ENCODE results near the gene CCDC182.

CCDC182 gene

DNA sequence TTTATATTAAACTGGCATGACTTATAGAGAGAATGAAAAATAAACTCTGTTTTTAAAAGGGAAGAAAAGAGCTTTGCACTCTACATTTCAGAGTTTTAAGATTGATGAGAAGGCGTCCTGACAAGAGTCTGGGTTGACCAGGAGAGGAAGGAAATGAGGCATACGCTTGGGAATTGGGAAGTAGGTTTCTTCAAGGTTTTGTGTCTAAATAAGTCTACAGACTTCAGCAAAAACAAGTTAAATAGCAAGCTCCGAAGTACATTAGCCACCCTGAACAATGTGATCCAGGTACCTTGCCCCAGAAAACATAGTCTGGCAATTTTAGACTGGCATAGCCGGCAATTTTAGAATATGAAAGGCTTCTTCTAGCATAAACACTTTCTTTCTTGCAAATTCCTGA is 28.5 kb upstream of the CCDC182 start:
- no peak for DNase-seq (ENCODE audit: low read depth)
- H3K4me3 ChIP-seq (ENCODE audit: low read depth, low read length), result no peak overlapping the region
- TF ChIP-seq CTCF (conservative IDR thresholded peaks at IDR 0.05; ENCODE audit: low read depth, low read length), result no peak

- DNase-seq (ENCODE audit: low read depth), result no peak
- no peak overlapping the region for H3K4me3 ChIP-seq (ENCODE audit: low read depth, low read length)
- TF ChIP-seq CTCF (conservative IDR thresholded peaks at IDR 0.05; ENCODE audit: low read depth, low read length), result peak; percentile 10
These were observed 27.7 kb upstream of the CCDC182 start for GRCh38 chr17:57772774-57773173.

GRCh38 chr17:57767561-57767960 is 22.5 kb upstream of the CCDC182 start:
- no peak overlapping the region for H3K4me3 ChIP-seq (ENCODE audit: low read depth, low read length)
- no peak for DNase-seq (ENCODE audit: low read depth)
- no peak for TF ChIP-seq CTCF (conservative IDR thresholded peaks at IDR 0.05; ENCODE audit: low read depth, low read length)

- peak; percentile 22 for DNase-seq (ENCODE audit: low read depth)
- TF ChIP-seq CTCF (conservative IDR thresholded peaks at IDR 0.05; ENCODE audit: low read depth, low read length), result no peak
- H3K4me3 ChIP-seq (ENCODE audit: low read depth, low read length), result no peak overlapping the region
These were observed 21.3 kb upstream of the CCDC182 start for GRCh38 chr17:57766318-57766943.

GRCh38 chr17:57762452-57763395 is 17.6 kb upstream of the CCDC182 start:
- TF ChIP-seq CTCF (conservative IDR thresholded peaks at IDR 0.05; ENCODE audit: low read depth, low read length), result no peak
- DNase-seq (ENCODE audit: low read depth), result no peak
- H3K4me3 ChIP-seq (ENCODE audit: low read depth, low read length), result no peak overlapping the region

DNA sequence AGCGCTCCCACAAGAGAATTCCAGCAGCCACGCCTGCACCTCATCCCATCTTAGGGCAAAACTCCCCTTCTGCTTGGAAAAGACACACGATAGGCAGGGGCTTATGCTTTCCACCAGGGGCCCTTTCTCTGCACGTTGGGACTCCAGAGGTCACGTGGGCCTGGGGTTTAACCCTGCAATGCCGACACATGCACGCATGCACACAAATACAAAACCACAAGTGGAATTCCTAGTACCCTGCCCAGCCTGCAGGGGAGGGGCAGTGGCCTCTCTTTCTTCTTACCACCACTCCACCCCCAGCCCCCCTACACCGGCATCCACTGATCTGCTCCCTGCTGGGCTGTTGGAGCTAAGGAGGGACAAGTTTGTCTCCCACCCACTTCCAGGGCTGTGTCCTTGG is 16.8 kb upstream of the CCDC182 start:
- DNase-seq (ENCODE audit: low read depth), result no peak
- no peak for TF ChIP-seq CTCF (conservative IDR thresholded peaks at IDR 0.05; ENCODE audit: low read depth, low read length)
- H3K4me3 ChIP-seq (ENCODE audit: low read depth, low read length), result no peak overlapping the region

Measured in choroid plexus epithelial cell (primary cell).